H9 (cell line): ENCODE results near the gene LY6G5C. TPM values are rescaled to one million over a fixed set of nuclear protein-coding genes. Genes with fewer than 3 reads are reported as not detected.

ENCODE experiments used
- DNase-seq: peaks from one replicate; pipeline ENCODE4 v3.0.0-alpha.2; 2017
- H2AFZ ChIP-seq: one replicate; pipeline ENCODE4 v1.6.1; 2013; ENCODE audit warnings: mild to moderate bottlenecking, low read length, control low read depth, moderate library complexity
- H2AK5ac ChIP-seq: 2 replicates; pipeline ENCODE4 v1.6.1; 2013; ENCODE audit warnings: low read length, control low read depth, mixed read lengths; ENCODE audit not compliant: insufficient read length
- H2BK120ac ChIP-seq: one replicate; pipeline ENCODE4 v1.6.1; 2013; ENCODE audit warnings: low read depth, mild to moderate bottlenecking, low read length, control low read depth, inconsistent platforms; ENCODE audit not compliant: poor library complexity, severe bottlenecking
- H2BK12ac ChIP-seq: 2 replicates; pipeline ENCODE4 v1.6.1; 2013; ENCODE audit warnings: low read length, control low read depth, mixed read lengths, low read depth; ENCODE audit not compliant: insufficient read length
- H2BK15ac ChIP-seq: 2 replicates; pipeline ENCODE4 v1.6.1; 2013; ENCODE audit warnings: low read depth, low read length, control low read depth
- H2BK20ac ChIP-seq: one replicate; pipeline ENCODE4 v1.6.1; 2013; ENCODE audit warnings: low read depth, mild to moderate bottlenecking, low read length, control low read depth, inconsistent platforms; ENCODE audit not compliant: poor library complexity, severe bottlenecking
- H2BK5ac ChIP-seq: 2 replicates; pipeline ENCODE4 v1.6.1; 2013; ENCODE audit warnings: low read length, control low read depth, mixed read lengths; ENCODE audit not compliant: insufficient read length
- H3K14ac ChIP-seq: 2 replicates; pipeline ENCODE4 v1.6.1; 2013; ENCODE audit warnings: low read length, control low read depth; ENCODE audit not compliant: insufficient read depth
- H3K18ac ChIP-seq: 2 replicates; pipeline ENCODE4 v1.6.1; 2013; ENCODE audit warnings: low read depth, mild to moderate bottlenecking, mixed read lengths, low read length, control low read depth; ENCODE audit not compliant: insufficient read length
- H3K23ac ChIP-seq: 2 replicates; pipeline ENCODE4 v1.6.1; 2013; ENCODE audit warnings: low read length, control low read depth, mixed read lengths, low read depth; ENCODE audit not compliant: insufficient read length
- H3K23me2 ChIP-seq: 2 replicates; pipeline ENCODE4 v1.6.1; 2013; ENCODE audit warnings: low read depth, mild to moderate bottlenecking, mixed read lengths, low read length, control low read depth; ENCODE audit not compliant: insufficient read length, poor library complexity, severe bottlenecking
- H3K27ac ChIP-seq: 2 replicates; pipeline ENCODE4 v1.5.1; 2013; ENCODE audit warnings: low read length, control low read depth, mixed read lengths, low read depth; ENCODE audit not compliant: insufficient read length
- H3K27me3 ChIP-seq: 2 replicates; pipeline ENCODE4 v1.6.1; 2013; ENCODE audit warnings: low read length, control low read depth, inconsistent platforms; ENCODE audit not compliant: insufficient read depth
- H3K4ac ChIP-seq: 2 replicates; pipeline ENCODE4 v1.6.1; 2013; ENCODE audit warnings: low read depth, mild to moderate bottlenecking, control low read depth, inconsistent platforms, low read length, moderate library complexity
- H3K4me1 ChIP-seq: 2 replicates; pipeline ENCODE4 v1.6.1; 2013; ENCODE audit warnings: low read length, control low read depth, inconsistent platforms; ENCODE audit not compliant: insufficient read depth
- H3K4me2 ChIP-seq: 2 replicates; pipeline ENCODE4 v1.6.1; 2013; ENCODE audit warnings: low read length, control low read depth, mixed read lengths; ENCODE audit not compliant: insufficient read length, insufficient read depth
- H3K56ac ChIP-seq: 2 replicates; pipeline ENCODE4 v1.6.1; 2013; ENCODE audit warnings: low read depth, mild to moderate bottlenecking, mixed read lengths, low read length, control low read depth; ENCODE audit not compliant: insufficient read length
- H3K79me1 ChIP-seq: 2 replicates; pipeline ENCODE4 v1.6.1; 2013; ENCODE audit warnings: low read depth, mild to moderate bottlenecking, moderate library complexity, low read length, control low read depth, inconsistent platforms; ENCODE audit not compliant: insufficient read depth, poor library complexity, severe bottlenecking
- H3K79me2 ChIP-seq: 2 replicates; pipeline ENCODE4 v1.6.1; 2013; ENCODE audit warnings: low read length, control low read depth, inconsistent platforms; ENCODE audit not compliant: insufficient read depth
- H3K9ac ChIP-seq: 2 replicates; pipeline ENCODE4 v1.6.1; 2013; ENCODE audit warnings: low read length, control low read depth, mixed read lengths; ENCODE audit not compliant: insufficient read length; ENCODE audit errors: extremely low read depth
- H3K9me3 ChIP-seq: one replicate; pipeline ENCODE4 v1.6.1; 2013; ENCODE audit warnings: low read depth, low read length, inconsistent platforms; ENCODE audit not compliant: control insufficient read depth
- H3T11ph ChIP-seq: one replicate; pipeline ENCODE4 v1.6.1; 2013; ENCODE audit warnings: mild to moderate bottlenecking, low read length, control low read depth, inconsistent platforms
- H4K20me1 ChIP-seq: one replicate; pipeline ENCODE4 v1.6.1; 2013; ENCODE audit not compliant: control insufficient read depth, insufficient read length, insufficient read depth
- H4K5ac ChIP-seq: 2 replicates; pipeline ENCODE4 v1.6.1; 2013; ENCODE audit warnings: low read depth, mild to moderate bottlenecking, mixed read lengths, low read length, control low read depth; ENCODE audit not compliant: insufficient read length
- H4K8ac ChIP-seq: replicated peaks from 2 replicates; pipeline ENCODE4 v1.6.1; 2013; ENCODE audit warnings: low read length, control low read depth, mixed read lengths, low read depth; ENCODE audit not compliant: insufficient read length
- H4K91ac ChIP-seq: 2 replicates; pipeline ENCODE4 v1.6.1; 2013; ENCODE audit warnings: low read depth, mild to moderate bottlenecking, moderate library complexity, mixed read lengths, low read length, control low read depth; ENCODE audit not compliant: insufficient read length
- H3K27ac Mint-ChIP-seq, 3 experiments: 2 replicates in 2 of 3; 3 replicates in 1 of 3; pipeline ENCODE4 v1.8.0; 2020 to 2021; ENCODE audit warnings: mixed read lengths in 3 of 3, mild to moderate bottlenecking in 1 of 3, moderate library complexity in 1 of 3
- H3K27me3 Mint-ChIP-seq: 2 replicates; pipeline ENCODE4 v1.8.0; 2021; ENCODE audit warnings: low read depth, mild to moderate bottlenecking, moderate library complexity, mixed read lengths
- H3K36me3 Mint-ChIP-seq, 3 experiments: 2 replicates in 2 of 3; 3 replicates in 1 of 3; pipeline ENCODE4 v1.8.0; 2020 to 2021; ENCODE audit warnings: low read depth in 3 of 3, mixed read lengths in 3 of 3; ENCODE audit not compliant: insufficient read depth in 1 of 3
- H3K4me1 Mint-ChIP-seq, 2 experiments: 2 replicates each; pipeline ENCODE4 v1.8.0; 2020; ENCODE audit warnings: mixed read lengths in 2 of 2
- H3K4me3 Mint-ChIP-seq, 2 experiments: 2 replicates in 1 of 2; 3 replicates in 1 of 2; pipeline ENCODE4 v1.8.0; 2020 to 2021; ENCODE audit warnings: mild to moderate bottlenecking in 2 of 2, mixed read lengths in 2 of 2, moderate library complexity in 1 of 2
- H3K9me3 Mint-ChIP-seq, 2 experiments: 2 replicates in 1 of 2; 3 replicates in 1 of 2; pipeline ENCODE4 v1.8.0; 2020; ENCODE audit warnings: mild to moderate bottlenecking in 2 of 2, mixed read lengths in 2 of 2, moderate library complexity in 1 of 2
- WGBS: extraction: QIAGEN DNeasy Blood & Tissue Kit; methylation state at CpG from one replicate; pipeline ENCODE4 v1.1.7; 2013; ENCODE audit warnings: missing lambda C conversion rate, low lambda C conversion rate, mixed read lengths; ENCODE audit not compliant: insufficient read length; ENCODE audit errors: extremely low coverage; 5-methylcytosine and 5-hydroxymethylcytosine counted together
- total RNA-seq: library from RNA; stranded (reverse); gene quantifications from 2 replicates; pipeline ENCODE4 v1.2.1, GENCODE V29; 2021
- TF ChIP-seq, protein P1 (sequence below): fragments of 200-600 bp; sonication (generic); conservative IDR thresholded peaks from 3 replicates; pipeline ENCODE4 v1.8.0; 2021; ENCODE audit warnings: antibody characterized with exemption, mild to moderate bottlenecking

LY6G5C gene
- total RNA-seq, 1 experiment from 2014 or later = 2.2 TPM

DNA sequence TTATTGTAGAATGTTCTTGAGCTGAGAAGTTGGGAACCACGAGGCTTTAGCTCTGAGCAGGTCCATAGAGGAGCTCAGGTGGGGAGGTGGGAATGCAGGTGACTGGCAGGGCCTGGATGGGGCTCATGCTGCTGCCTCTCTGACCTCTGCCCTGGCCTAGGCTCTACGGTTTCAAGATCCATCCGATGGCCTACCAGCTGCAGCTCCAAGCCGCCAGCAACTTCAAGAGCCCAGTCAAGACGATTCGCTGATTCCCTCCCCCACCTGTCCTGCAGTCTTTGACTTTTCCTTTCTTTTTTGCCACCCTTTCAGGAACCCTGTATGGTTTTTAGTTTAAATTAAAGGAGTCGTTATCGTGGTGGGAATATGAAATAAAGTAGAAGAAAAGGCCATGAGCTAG, 11.2 kb downstream of the LY6G5C start, which contains the start of gene LY6G5B:
Gene LY6G5B (plus strand): TSS at position 301 of the 400 bp plus-strand sequence. CDS start 975 bp downstream, outside the sequence.
- H2AFZ ChIP-seq = no peak within 1 kb of the TSS
- no peak within 1 kb of the TSS for H3K27ac ChIP-seq
- no peak within 1 kb of the TSS for H3K4me2 ChIP-seq
- peaks cover 6% of the 10 kb centered on the region; the same call in 1 of the 2 replicates for H3K79me2 ChIP-seq
- peaks cover 13% of the 10 kb centered on the region for H3K23me2 ChIP-seq
- no peak within 1 kb of the TSS for H3K14ac ChIP-seq
- no peak within 1 kb of the TSS for H2BK120ac ChIP-seq
- no peak within 1 kb of the TSS for H3K23ac ChIP-seq
- H3T11ph ChIP-seq = no peak within 1 kb of the TSS
- no CpG with 5 or more reads among the region's 8 CpGs for WGBS
- H3K27me3 ChIP-seq = no peaks in the 10 kb centered on the region
- H4K91ac ChIP-seq = no peak within 1 kb of the TSS
- peaks cover 5% of the 10 kb centered on the region for H3K79me1 ChIP-seq
- H3K9me3 Mint-ChIP-seq = no peaks in the 10 kb centered on the region
- H3K4me1 ChIP-seq = no peaks in the 10 kb centered on the region
- H3K36me3 Mint-ChIP-seq = peaks cover 43 to 80% (median 76%) of the 10 kb centered on the region in 3 experiments
- TF ChIP-seq, protein P1, sequence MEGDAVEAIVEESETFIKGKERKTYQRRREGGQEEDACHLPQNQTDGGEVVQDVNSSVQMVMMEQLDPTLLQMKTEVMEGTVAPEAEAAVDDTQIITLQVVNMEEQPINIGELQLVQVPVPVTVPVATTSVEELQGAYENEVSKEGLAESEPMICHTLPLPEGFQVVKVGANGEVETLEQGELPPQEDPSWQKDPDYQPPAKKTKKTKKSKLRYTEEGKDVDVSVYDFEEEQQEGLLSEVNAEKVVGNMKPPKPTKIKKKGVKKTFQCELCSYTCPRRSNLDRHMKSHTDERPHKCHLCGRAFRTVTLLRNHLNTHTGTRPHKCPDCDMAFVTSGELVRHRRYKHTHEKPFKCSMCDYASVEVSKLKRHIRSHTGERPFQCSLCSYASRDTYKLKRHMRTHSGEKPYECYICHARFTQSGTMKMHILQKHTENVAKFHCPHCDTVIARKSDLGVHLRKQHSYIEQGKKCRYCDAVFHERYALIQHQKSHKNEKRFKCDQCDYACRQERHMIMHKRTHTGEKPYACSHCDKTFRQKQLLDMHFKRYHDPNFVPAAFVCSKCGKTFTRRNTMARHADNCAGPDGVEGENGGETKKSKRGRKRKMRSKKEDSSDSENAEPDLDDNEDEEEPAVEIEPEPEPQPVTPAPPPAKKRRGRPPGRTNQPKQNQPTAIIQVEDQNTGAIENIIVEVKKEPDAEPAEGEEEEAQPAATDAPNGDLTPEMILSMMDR = no peak
- no peak within 1 kb of the TSS for H3K56ac ChIP-seq
- H3K9ac ChIP-seq = no peak within 1 kb of the TSS
- no peak within 1 kb of the TSS for H2BK12ac ChIP-seq
- no peak within 1 kb of the TSS for H3K18ac ChIP-seq
- no peaks in the 10 kb centered on the region for H3K9me3 ChIP-seq
- H2AK5ac ChIP-seq = no peak within 1 kb of the TSS
- H2BK5ac ChIP-seq = no peak within 1 kb of the TSS
- H2BK20ac ChIP-seq = no peak within 1 kb of the TSS
- DNase-seq = no peak
- H2BK15ac ChIP-seq = no peak within 1 kb of the TSS
- H4K8ac ChIP-seq = no peak within 1 kb of the TSS
- no peaks in the 10 kb centered on the region for H4K20me1 ChIP-seq
- no peak within 1 kb of the TSS for H4K5ac ChIP-seq
- H3K4ac ChIP-seq = no peak within 1 kb of the TSS
- no peaks in the 10 kb centered on the region for H3K27me3 Mint-ChIP-seq
- H3K27ac Mint-ChIP-seq = no peak within 1 kb of the TSS; a peak in 1 of 7 replicates
- peaks cover 9 to 10% of the 10 kb centered on the region in 2 experiments for H3K4me1 Mint-ChIP-seq
- H3K4me3 Mint-ChIP-seq = no peak within 1 kb of the TSS; a peak in 1 of 5 replicates
